SIG-M5 treated with dmso at 0.1 percent for 504 hours (cell line): ENCODE data around the gene SOCS1.
"Not testable (repeated sequence)": the region's sequence is repeated elsewhere in the genome, so short reads cannot be mapped to it uniquely, and the experiment has no call there.

Experiments
- DNase-seq: peaks from one replicate; lab custom pipeline; 2025; ENCODE audit not compliant: unreplicated experiment; lab: John Stamatoyannopoulos, UW

The SOCS1 gene

GRCh38 chr16:11231367-11231970, 24.5 kb downstream of the SOCS1 start:
- DNase-seq = no peak

- DNase-seq = no peak
These were observed 26.1 kb downstream of the SOCS1 start for GRCh38 chr16:11229906-11230305.

- DNase-seq = no peak
These were observed 26.6 kb downstream of the SOCS1 start for GRCh38 chr16:11229432-11229831.

- DNase-seq = no peak
These were observed 30.1 kb downstream of the SOCS1 start for GRCh38 chr16:11225677-11226549.

GRCh38 chr16:11224894-11225676, 30.9 kb downstream of the SOCS1 start:
- peak; percentile 13 for DNase-seq

DNA sequence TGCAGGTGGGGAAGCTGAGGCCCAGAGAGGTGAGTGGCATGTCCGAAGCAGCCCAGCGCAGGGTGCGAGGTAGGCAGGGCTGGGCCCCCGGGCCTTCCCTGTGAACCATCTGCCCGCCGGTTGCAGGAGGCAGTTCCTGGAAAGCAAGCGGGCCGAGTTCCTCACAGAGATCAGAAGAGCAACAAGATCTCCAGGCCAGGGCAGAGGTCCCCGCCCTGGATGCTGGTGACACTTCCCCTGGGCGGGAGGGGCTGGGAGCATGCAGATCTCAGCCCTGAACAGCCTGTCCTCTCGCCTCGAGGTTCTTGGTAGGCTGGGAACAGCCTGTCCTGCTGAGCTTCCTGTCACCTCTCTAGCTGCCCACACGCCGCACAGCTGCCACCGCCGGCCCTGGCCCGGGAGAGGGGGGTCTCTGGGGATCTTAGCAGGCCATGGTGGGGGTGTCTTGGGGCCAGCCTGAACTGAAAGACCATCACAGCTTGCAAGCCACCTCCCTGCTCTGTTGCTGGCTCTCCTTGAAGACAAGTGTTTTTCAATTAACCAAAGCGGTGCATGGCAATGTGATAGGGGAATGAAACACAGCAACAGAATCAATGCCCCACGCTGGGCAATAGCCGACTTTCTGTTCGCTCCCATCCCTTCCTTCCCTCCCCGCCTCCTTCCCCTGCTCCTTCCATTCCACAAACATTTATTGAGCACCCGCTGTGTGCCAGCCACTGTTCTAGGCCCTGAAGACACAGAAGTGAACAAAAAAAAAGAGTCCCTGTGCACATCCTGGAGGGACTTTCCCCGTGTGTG, 31.7 kb downstream of the SOCS1 start:
- DNase-seq = no peak

GRCh38 chr16:11220507-11220906, 35.5 kb downstream of the SOCS1 start:
- DNase-seq = not testable (repeated sequence)

GRCh38 chr16:11219178-11219577, 36.8 kb downstream of the SOCS1 start:
- DNase-seq = peak; percentile 84

GRCh38 chr16:11218604-11218962, 37.4 kb downstream of the SOCS1 start:
- DNase-seq = no peak

DNA sequence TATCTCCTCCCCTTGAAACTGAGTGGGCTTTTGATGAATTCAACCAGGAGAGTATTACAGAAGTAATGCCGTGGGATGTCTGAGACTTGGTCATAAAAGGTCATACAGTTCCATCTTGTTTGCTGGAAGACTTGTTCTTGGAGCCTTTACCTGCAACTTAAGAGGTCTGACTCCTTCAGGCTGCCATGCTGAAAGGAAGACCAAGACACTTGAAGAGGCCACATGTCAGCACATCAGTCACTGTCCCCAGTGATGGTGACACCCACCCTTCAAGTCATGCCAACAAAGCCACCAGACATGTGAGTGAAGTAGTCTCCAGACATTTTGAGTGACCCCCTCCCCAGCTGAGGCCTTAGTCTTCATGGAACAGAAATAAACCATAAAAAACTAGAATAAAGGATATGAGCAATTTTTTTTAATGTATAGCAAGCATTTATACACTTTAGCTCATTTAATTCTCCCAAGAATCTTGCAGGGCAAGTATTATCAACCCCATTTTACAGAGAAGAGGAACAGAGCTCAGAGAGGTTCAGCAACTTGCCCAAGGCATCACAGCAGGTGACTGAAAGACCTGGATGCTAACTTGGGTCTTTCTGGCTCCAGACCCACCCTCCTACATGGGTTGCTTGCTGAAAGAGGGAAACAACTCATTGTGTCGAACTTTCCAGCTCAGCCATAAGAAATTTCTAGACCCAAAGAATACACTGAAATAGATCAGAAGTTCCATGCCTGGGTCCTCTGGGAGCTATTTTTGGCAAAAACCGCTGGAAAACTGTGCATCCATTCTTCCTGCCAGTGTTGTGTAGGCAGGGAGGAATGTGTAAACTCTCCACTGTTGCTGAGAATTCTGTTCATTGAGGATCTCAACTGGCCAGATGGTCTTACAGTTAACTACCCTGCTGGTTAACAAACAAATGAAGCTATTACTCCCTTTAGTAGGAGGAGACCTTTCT, 38.1 kb downstream of the SOCS1 start:
- DNase-seq = no peak

GRCh38 chr16:11215935-11216556, 40.0 kb downstream of the SOCS1 start:
- DNase-seq = no peak

DNA sequence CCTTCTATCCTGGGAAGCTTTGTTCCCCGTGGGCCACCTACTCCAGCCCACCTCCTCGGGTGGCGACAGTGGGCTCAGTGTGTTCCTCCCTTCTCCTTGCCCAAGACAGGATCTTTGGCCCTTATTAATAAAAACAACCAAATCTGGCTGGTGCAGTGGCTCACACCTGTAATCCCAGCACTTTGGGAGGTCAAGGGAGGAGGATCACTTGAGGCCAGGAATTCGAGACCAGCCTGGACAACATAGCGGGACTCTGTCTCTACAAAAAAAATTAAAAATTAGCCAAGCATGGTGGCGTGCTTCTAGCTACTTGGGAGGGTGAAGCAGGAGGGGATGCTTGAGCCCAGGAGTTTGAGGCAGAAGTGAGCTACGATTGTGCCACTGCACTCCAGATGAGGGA, 42.2 kb downstream of the SOCS1 start:
- DNase-seq = no peak

DNA sequence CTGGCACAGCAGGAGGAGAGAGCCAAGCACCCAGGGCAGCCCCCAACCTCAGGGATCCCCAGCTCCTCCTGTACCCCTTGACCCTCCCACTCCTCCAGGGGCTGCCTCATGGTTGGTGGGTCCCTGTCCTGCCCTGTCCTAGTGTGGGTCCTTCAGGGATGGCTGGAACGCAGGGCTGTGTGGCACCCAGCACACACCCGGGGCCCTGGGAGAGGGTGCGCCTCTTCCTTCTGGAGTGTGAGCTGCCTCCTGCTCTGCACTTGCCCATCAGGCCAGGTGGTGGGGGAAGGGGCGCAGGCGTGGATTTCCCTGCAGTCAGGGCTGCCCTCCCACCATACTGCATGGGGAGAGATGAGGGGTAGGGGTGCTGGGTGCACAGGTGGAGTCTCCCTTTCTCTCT, 42.6 kb downstream of the SOCS1 start:
- no peak for DNase-seq

- DNase-seq = no peak
These were observed 43.2 kb downstream of the SOCS1 start for GRCh38 chr16:11212798-11213196.

GRCh38 chr16:11211977-11212797, 43.8 kb downstream of the SOCS1 start:
- no peak for DNase-seq

GRCh38 chr16:11211061-11211976, 44.7 kb downstream of the SOCS1 start:
- DNase-seq = no peak

DNA sequence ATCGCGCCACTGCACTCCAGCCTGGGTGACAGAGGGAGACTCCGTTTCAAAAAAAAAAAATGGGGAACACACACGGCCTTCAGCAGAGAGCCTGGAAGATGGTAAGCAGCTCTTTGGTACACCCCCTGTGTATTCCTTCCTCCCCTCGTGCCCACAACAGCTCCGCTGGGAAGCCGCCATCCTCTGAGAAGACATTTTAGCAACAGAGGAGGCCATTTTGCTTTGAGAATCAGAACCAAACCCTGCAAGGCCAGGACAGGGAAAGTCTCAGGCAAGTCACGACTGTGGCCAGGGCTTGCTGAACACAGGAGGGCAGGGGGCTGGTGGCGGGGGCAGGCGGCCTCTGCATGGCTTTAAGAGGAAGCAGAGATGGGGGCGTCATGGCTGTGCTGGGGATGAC, 45.7 kb downstream of the SOCS1 start:
- DNase-seq = no peak
